Endothelial cell of umbilical vein (primary cell): ENCODE results near the gene TFF2. TPM values are rescaled to one million over a fixed set of nuclear protein-coding genes. Genes with fewer than 3 reads are reported as not detected.

Experiments
- BruUV-seq: library from RNA; stranded (reverse); fragments of 400-500 nt; replicated peaks from 2 replicates; lab custom pipeline; 2021; lab: Mats Ljungman, UMichigan
- CTCF ChIA-PET: fragments of 300-600, 350-600 bp; sonication (Branson Sonifier 250); formaldehyde crosslinking; loops from one replicate; lab custom pipeline; 2021; ENCODE audit warnings: antibody characterized with exemption, inconsistent platforms; lab: Charles Lee
- POLR2A ChIA-PET: fragments of 300-600, 350-600 bp; sonication (Branson Sonifier 250); formaldehyde crosslinking; loops from one replicate; lab custom pipeline; 2021; ENCODE audit warnings: antibody characterized with exemption, inconsistent platforms; lab: Charles Lee
- DNase-seq: peaks from one replicate; pipeline ENCODE4 v3.0.0-alpha.2; 2011; ENCODE audit warnings: low read depth, low spot score
- FAIRE-seq: peaks from 2 replicates; lab custom pipeline; 2011; peaks lifted over from hg19 to GRCh38; lab: Jason Lieb, UNC
- H2AFZ ChIP-seq: 2 replicates; pipeline ENCODE4 v1.6.0; 2012; ENCODE audit warnings: low read depth, low read length, control low read depth, inconsistent platforms
- H3K27ac ChIP-seq: 2 replicates; pipeline ENCODE4 v1.5.1; 2011; ENCODE audit warnings: low read depth, mild to moderate bottlenecking, control low read depth, low read length, moderate library complexity; ENCODE audit not compliant: insufficient read depth
- H3K27me3 ChIP-seq, 2 experiments: 2 replicates each; pipeline versions ENCODE4 v1.6.0 to v1.6.1; 2011; ENCODE audit warnings: low read length in 2 of 2, mixed read lengths in 1 of 2; ENCODE audit not compliant: control insufficient read depth in 2 of 2, insufficient read depth in 2 of 2
- H3K36me3 ChIP-seq, 2 experiments: 2 replicates in 1 of 2; 3 replicates in 1 of 2; pipeline ENCODE4 v1.5.1; 2011; ENCODE audit warnings: low read length in 2 of 2, mild to moderate bottlenecking in 1 of 2, moderate library complexity in 1 of 2; ENCODE audit not compliant: control insufficient read depth in 2 of 2, insufficient read depth in 2 of 2; ENCODE audit errors: extremely low read depth in 1 of 2
- H3K4me1 ChIP-seq: 3 replicates; pipeline ENCODE4 v1.5.1; 2011; ENCODE audit warnings: mild to moderate bottlenecking, low read length; ENCODE audit not compliant: control insufficient read depth, insufficient read depth; ENCODE audit errors: extremely low read depth
- H3K4me2 ChIP-seq: 2 replicates; pipeline ENCODE4 v1.6.1; 2011; ENCODE audit warnings: low read length, control low read depth, mixed read lengths; ENCODE audit not compliant: insufficient read depth
- H3K4me3 ChIP-seq, 3 experiments: fragments of 200-600 bp in 1 of 3; sonication (generic), shearing (Covaris generic) in 1 of 3; replicated peaks in 1 of 3; 2 replicates each; pipeline ENCODE4 v1.5.1; 2011 to 2016; ENCODE audit warnings: control low read depth in 3 of 3, low read length in 3 of 3, mild to moderate bottlenecking in 2 of 3, inconsistent platforms in 1 of 3, low read depth in 1 of 3, moderate library complexity in 1 of 3; ENCODE audit not compliant: insufficient read depth in 1 of 3
- H3K79me2 ChIP-seq: 2 replicates; pipeline ENCODE4 v1.6.0; 2012; ENCODE audit warnings: low read length, inconsistent platforms; ENCODE audit not compliant: control insufficient read depth, insufficient read depth
- H3K9ac ChIP-seq: replicated peaks from 2 replicates; pipeline ENCODE3; 2011; ENCODE audit warnings: low read length, control low read depth; ENCODE audit not compliant: insufficient read depth; ENCODE audit errors: extremely low read depth
- H3K9me1 ChIP-seq: replicated peaks from 3 replicates; pipeline ENCODE4 v1.6.0; 2011; ENCODE audit warnings: mild to moderate bottlenecking, low read length; ENCODE audit not compliant: control insufficient read depth, insufficient read depth; ENCODE audit errors: extremely low read depth
- H3K9me3 ChIP-seq: replicated peaks from 2 replicates; pipeline ENCODE4 v1.5.1; 2012; ENCODE audit warnings: low read length, inconsistent platforms; ENCODE audit not compliant: control insufficient read depth, insufficient read depth
- H4K20me1 ChIP-seq: replicated peaks from 2 replicates; pipeline ENCODE3; 2011; ENCODE audit warnings: mild to moderate bottlenecking, low read length; ENCODE audit not compliant: control insufficient read depth, insufficient read depth; ENCODE audit errors: extremely low read depth
- EZH2 ChIP-seq: IDR thresholded peaks from 2 replicates; pipeline ENCODE4 v1.6.1; 2012; ENCODE audit warnings: borderline replicate concordance, low read depth, mild to moderate bottlenecking, moderate library complexity, low read length, inconsistent platforms; ENCODE audit not compliant: severe bottlenecking
- FOS ChIP-seq: IDR thresholded peaks from 2 replicates; pipeline ENCODE4 v1.6.1; 2011; ENCODE audit warnings: mild to moderate bottlenecking, low read length, moderate library complexity, borderline replicate concordance; ENCODE audit not compliant: insufficient read depth
- GATA2 ChIP-seq: IDR thresholded peaks from 2 replicates; pipeline ENCODE4 v1.7.0; 2011; ENCODE audit warnings: low read depth, mild to moderate bottlenecking, moderate library complexity, mixed read lengths, low read length; ENCODE audit not compliant: insufficient read length, insufficient read depth
- JUN ChIP-seq: IDR thresholded peaks from 2 replicates; pipeline ENCODE4 v1.6.1; 2011; ENCODE audit warnings: borderline replicate concordance, low read depth; ENCODE audit not compliant: insufficient read length, insufficient read depth
- MYC ChIP-seq: IDR thresholded peaks from one replicate; pipeline ENCODE4 v1.6.1; 2011; ENCODE audit warnings: mild to moderate bottlenecking, low read depth, low read length
- POLR2A ChIP-seq: IDR thresholded peaks from 2 replicates; pipeline ENCODE4 v1.6.1; 2012; ENCODE audit warnings: low read depth, mild to moderate bottlenecking, control low read depth, low read length
- POLR2AphosphoS5 ChIP-seq: IDR thresholded peaks from 2 replicates; pipeline ENCODE4 v1.6.1; 2012; ENCODE audit warnings: low read depth, mild to moderate bottlenecking, control low read depth, low read length, moderate library complexity; ENCODE audit not compliant: insufficient read depth
- dilution Hi-C: fragments of 300-500 bp; cut with MboI; formaldehyde crosslinking; loops from one replicate; pipeline ENCODE4 v1.15.0; 2019; ENCODE audit warnings: low sequenced_read_pairs; ENCODE audit not compliant: extremely low pct_ligation_motif_present
- intact Hi-C: fragments of 100-400 bp; cut with micrococcal nuclease; formaldehyde crosslinking; loops from one replicate; pipeline ENCODE4 v1.10.0; 2022
- polyA plus RNA-seq, 4 experiments: library from polyadenylated mRNA; depleted of rRNA in 3 of 4; stranded (reverse) in 3 of 4; unstranded in 1 of 4; fragments of >200 nt; gene quantifications; 2 replicates each; pipeline versions ENCODE4 v1.2.1 to v1.2.3, GENCODE V29; 2011 to 2012; ENCODE audit warnings: missing spikeins in 1 of 4
- total RNA-seq: library from RNA; stranded (reverse); gene quantifications from 2 replicates; pipeline ENCODE4 v1.2.3, GENCODE V29; 2021
- TF ChIP-seq, protein P1 (sequence below): IDR thresholded peaks from 2 replicates; pipeline ENCODE4 v1.6.1; 2011; ENCODE audit not compliant: insufficient read depth, insufficient read length
- TF ChIP-seq, protein P2 (sequence below), 2 donors: IDR thresholded peaks; 1 replicate in 1 of 2; 2 replicates in 1 of 2; pipeline ENCODE4 v1.5.1; 2011; ENCODE audit warnings: low read length in 2 of 2, mild to moderate bottlenecking in 2 of 2, moderate library complexity in 2 of 2, control low read depth in 1 of 2, inconsistent platforms in 1 of 2, low read depth in 1 of 2; ENCODE audit not compliant: insufficient read depth in 1 of 2; ENCODE audit errors: extremely low read depth in 1 of 2

TFF2 gene
- total and polyA plus RNA-seq, 2 donors (not counting 3 experiments of a cell fraction or from before 2014, with no cell fraction given): not detected

DNA sequence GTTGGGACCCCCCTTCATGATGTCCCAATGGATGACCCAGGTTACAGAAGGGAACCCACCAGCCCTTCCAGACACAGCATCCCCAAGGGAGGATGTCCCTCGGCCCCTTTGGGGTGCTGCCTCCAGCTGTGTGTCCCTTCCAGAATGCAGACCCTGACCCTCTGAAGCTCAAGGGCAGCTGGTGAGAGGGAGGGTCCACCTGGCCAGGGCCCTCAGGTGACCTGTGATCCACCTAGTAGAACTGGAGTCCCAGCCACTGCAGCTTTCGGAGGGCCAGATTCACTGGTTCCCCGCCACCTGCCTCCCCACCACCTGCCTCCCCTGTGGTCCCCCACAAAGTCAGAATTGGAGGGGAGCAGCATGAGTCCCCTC, 25.2 kb upstream of the TFF2 start:
- Histone ChIP-seq H3K4me3 (no peak overlapping the region), H3K79me2 (no peaks in the 10 kb centered on the region), H3K9ac (no peak overlapping the region), H3K9me3 (no peaks in the 10 kb centered on the region), H3K4me2 (no peak overlapping the region), H3K36me3 (no peaks in the 10 kb centered on the region), H4K20me1 (no peaks in the 10 kb centered on the region), H3K9me1 (no peaks in the 10 kb centered on the region), H3K4me1 (no peaks in the 10 kb centered on the region), H3K27me3 (no peaks in the 10 kb centered on the region), H3K27ac (no peak overlapping the region), H2AFZ (no peak overlapping the region)
- CTCF ChIA-PET: interaction anchor here (1.0 kb wide), 1 partner anchor 14 kb away, joined by 3 read pairs; no protein-coding TSS in a partner anchor
- DNase-seq (no peak), FAIRE-seq (no peak)
- TF ChIP-seq POLR2AphosphoS5 (no peak), MYC (no peak), POLR2A (no peak), JUN (no peak), GATA2 (no peak), EZH2 (no peak), FOS (no peak)
- TF ChIP-seq, protein P1, sequence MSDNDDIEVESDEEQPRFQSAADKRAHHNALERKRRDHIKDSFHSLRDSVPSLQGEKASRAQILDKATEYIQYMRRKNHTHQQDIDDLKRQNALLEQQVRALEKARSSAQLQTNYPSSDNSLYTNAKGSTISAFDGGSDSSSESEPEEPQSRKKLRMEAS: no peak
- TF ChIP-seq, protein P2, sequence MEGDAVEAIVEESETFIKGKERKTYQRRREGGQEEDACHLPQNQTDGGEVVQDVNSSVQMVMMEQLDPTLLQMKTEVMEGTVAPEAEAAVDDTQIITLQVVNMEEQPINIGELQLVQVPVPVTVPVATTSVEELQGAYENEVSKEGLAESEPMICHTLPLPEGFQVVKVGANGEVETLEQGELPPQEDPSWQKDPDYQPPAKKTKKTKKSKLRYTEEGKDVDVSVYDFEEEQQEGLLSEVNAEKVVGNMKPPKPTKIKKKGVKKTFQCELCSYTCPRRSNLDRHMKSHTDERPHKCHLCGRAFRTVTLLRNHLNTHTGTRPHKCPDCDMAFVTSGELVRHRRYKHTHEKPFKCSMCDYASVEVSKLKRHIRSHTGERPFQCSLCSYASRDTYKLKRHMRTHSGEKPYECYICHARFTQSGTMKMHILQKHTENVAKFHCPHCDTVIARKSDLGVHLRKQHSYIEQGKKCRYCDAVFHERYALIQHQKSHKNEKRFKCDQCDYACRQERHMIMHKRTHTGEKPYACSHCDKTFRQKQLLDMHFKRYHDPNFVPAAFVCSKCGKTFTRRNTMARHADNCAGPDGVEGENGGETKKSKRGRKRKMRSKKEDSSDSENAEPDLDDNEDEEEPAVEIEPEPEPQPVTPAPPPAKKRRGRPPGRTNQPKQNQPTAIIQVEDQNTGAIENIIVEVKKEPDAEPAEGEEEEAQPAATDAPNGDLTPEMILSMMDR (IDR thresholded peaks at IDR 0.05; ENCODE audit: extremely low read depth in 1 of 2, insufficient read depth in 1 of 2, low read depth in 1 of 2, low read length in 2 of 2): no peak
- POLR2A ChIA-PET: no interaction called here
- dilution Hi-C loops (no loop called here), intact Hi-C loops (no loop called here)
- BruUV-seq: no TSS peak
